ENCODE measurements around the gene ACBD6.

The ACBD6 gene

DNA sequence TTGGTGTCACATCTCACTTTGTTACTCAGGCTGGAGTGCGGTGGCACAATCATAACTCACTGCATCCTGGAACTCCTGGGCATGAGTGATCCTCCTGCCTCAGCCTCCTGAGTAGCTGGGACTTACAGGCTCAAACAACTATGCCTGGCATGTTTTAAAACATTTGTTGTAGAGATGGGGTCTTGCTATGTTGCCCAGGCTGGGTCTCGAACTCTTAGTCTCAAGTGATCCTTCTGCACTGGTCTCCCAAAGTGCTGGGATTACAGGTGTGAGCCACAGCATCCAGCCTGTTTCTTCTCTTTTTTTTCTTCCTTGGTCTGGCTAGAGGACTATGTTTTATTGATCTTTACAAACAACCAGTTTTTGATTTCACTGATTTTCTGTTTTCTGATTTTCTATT, 207.7 kb downstream of the ACBD6 start:
- no peak for DNase-seq (ENCODE audit: low spot score)

DNA sequence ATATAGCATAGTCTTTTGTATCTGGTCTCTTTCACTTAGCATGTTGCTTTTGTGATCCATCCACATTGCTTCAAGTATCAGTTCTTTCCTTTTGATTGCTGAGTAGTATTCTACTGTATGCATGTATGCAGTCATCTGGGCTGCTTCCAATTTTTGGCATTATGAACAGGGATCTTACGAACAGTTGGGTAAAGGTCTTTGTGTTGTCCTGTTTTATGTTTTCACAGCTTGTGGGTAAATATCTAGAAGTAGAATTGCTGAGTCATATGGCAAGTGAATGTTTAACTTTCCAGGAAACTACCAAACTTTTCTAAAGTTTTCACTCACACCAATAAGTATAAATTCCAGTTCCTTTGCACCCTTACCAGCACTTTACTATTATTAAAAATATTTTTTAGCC, 211.4 kb downstream of the ACBD6 start:
- DNase-seq (ENCODE audit: low spot score) = no peak

DNA sequence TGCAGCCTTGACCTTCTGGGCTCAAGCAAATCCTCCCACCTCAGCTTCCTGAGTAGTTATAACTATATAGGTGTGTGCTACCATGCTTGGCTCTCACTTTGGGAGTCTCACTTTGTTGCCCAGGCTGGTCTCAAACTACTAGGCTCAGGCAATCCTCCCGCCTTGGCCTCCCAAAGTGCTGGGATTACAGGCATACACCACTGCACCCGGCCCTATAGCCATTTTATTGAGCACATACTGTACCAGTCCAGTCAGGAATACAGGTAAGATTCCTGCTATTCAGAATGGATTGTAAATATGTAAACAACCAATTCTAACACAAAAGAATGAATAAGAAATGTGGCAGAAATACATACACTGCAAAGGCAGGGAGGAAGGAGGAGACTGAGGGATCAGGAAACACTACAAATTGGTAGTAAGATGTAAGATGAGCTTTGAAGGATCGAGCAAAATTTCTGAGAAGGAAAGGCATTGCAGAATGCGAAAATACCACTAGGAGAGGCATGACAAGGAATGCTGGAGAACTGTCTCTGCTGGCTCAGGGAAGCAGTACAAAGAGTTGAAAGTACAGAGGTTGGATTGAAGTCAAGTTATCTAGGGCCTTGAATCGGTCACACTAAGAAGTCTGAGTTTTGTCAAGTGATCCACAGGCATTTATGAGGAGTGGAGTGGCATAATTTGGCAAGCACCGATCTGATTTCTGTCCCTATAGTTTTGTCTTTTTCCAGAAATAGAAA, 211.9 kb downstream of the ACBD6 start:
- DNase-seq (ENCODE audit: low spot score) = no peak

DNA sequence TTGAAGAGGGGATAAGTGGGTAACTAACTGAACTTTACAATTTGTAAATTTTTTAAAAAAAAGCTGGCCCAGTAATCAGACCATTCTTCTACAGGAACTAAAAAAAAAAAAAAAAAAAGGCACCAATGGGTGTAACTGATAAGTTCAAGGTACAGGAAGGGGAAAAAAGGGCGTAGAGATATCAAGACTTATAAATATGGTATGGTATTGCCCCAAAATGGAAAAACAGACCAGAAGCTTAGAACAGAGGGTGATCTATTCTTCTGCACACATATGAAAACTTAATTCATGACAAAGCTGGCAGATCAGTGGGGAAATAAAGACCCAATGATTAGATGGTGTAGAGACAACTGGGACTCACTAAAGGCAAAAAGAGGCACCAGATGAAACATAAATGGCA, 213.4 kb downstream of the ACBD6 start:
- no peak for DNase-seq (ENCODE audit: low spot score)

DNA sequence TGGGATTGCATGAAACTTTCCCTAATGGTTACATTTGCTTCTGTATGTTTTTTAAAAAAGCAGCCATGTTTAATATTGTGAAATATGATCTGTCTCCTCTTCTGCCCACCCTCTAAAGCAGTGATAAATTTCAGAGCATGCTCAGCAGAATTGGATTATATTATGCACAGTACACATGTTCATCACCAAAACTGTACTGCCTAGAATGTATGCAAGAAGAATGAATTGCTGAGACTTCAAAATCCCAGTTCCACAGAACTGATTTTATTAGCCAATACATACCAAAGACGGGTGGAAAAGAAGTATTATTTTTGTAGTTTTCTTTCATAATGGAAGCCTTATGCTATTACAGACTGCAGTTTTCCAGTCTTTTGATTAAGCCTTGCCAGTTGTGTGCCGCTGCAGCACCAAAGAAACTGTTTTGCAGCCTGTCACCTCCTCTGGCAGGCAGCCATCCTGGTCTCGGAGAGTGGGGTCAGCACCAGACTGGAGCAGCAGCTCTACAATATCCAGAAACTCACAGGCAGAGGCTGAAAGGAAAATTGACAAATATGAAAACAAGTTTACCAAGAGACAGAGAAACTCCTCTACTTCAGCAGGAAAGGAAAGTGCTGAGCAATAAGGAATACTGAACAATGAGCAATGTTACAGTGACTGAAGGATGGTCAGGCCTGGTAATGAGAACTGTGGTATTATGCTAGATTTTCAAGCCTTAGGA, 214.2 kb downstream of the ACBD6 start:
- peak; percentile 16 for DNase-seq (ENCODE audit: low spot score)

DNA sequence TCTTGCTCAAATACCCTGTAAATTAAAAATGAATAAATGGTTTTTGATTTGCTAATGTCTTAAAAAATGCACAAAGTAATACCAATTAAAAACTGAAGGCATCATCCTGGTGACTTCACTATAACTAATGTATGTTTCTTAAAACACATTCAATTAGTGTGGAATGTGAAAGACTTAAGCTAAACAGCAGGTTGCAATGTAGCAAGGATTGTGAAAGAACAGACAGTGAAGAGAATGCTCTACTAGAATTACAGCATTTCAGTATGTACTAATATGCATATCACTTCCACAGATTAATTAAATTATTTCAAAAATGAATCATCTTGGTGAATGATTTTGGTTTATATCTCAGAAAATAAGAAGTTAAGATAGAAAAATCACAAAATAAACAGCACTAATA, 216.0 kb downstream of the ACBD6 start:
- no peak for DNase-seq (ENCODE audit: low spot score)

DNA sequence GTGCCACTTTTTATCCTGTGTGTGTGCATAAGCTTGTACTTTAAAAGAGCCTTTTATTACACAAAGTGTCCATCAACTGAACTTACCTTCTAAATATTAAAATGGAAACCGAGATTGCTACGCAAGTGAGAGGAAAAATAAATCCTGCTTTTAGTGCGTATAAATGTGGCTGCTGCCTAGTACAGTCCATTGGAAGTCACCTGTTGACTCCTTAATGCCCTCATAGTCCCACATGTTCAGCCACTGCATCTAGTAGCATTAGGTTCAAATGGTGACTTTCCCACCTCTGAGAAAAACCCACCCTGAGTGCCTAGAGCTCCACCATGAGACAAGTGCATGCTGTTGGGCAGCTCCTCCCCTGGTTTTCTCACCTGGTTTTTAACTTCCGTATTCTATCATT, 219.3 kb downstream of the ACBD6 start:
- no peak for DNase-seq (ENCODE audit: low spot score)

DNA sequence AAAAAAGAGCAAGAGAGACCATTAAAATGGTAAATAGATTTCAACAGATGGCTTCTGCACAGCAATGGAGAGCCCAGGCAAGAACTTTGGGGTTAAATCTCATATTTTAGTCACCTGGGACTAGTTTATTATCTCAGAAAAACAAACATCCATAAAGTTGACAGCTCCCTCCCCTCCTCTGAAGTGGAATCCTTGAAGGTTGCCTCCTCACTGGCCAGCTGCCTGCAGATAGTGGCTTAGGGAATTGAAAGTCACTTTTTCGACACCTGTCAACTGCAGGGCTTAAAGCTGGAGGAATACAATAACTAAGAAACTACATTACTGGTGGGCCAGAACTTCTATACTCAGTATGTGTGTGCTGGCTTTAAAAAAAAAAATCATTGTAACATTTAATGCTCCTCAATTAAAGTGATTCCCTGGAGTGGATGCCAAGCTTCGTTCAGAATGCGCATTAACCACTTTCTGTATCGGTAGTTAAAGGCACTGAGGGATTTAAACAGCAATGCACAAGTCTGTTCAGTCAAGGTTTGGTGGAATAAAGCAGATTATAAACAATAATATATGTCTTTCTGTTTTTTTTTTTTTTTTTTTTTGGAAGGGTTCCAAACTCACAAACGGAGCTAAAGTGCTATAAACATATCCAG, 219.9 kb downstream of the ACBD6 start:
- DNase-seq (ENCODE audit: low spot score) = no peak

DNA sequence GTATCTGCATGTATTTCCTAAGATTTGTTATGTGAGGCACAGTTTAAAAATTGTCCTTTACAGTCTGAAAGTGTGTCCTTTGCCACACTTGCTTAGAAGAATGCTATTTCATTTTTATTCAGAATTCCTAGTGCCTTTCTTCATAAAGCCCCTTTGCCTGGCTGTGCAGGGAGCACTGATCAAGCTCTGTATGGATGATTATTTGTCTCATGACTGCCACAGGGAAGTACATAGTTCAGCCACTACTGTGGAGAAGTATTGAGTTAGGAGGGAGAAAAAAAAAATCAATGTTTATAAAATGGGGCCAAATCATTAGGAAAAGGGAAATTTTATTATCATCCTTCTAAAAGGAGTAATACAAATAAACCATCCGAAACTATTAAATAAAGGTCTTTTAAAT, 220.9 kb downstream of the ACBD6 start:
- no peak for DNase-seq (ENCODE audit: low spot score)

DNA sequence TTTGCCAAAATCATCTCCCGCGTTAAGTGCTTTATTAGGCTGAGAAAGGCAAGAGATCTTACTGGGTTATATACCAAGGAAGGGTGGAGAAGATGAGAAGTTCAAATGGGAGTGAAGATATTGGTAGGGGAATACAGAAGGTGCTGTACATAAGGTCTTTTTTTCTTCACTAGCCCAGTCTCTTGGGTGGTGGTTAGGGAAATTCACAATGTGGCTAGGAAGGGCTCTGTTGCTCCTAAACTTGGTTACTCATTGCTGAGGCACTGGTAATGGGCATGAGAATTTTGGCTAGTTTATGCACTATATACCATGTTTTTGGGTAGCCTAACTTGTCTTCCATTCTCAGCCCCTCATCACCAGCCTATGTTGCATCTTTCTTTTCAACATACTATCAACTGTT, 221.8 kb downstream of the ACBD6 start:
- no peak for DNase-seq (ENCODE audit: low spot score)

DNA sequence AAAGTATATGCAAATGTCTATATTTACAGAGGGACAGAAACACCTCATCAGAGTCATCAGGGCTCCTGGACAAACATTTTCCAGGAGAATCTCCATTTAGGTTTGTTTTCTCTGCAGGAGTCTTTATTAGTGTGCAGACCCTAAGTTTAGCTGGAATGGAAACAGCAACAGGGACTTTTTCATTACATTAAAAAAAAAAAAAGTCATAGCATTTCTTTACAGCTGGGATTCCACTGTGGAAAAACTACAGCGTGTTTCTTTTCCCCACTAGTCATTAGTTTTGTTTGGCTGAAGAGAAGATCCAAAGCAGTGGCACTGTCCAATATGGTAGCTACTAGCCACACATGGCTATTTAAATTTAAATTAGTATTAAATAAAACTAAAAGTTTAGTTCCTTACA, 222.7 kb downstream of the ACBD6 start:
- DNase-seq (ENCODE audit: low spot score) = no peak

DNA sequence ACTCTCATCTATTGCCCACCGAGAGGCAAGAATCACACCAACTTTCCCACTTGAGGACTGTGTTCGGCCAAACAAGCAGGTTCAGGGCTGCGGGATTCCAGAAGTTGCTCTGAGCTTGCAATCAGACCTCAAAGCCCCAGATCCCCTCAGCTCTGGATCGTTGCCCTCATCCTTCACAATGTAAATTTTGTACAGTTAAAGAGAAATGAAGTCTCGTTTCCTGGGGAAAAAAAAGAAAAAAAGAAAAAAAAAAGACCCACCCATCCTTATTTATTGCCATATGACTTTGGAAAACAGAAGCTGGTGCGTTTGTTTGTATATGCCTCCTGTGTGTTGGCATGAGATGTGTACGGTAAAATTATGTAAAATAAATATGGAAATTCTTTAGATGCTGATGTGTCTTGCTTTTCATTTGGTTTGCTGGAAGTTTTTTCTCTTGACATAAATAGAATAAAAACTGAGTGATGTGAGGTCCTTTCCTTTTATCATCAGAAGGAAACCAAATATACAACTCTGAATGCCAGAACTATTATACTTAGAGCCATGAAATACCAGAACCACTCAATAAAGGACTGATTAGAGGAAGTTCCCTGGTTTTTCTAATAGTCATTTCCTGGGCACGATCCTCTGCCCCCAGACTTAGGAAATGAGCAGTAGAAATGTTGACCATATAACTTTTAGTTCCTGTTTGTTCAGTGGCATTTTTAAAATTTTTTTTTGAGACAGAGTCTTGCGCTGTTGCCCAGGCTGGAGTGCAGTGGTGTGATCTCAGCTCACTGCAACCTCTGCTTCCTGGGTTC, 223.6 kb downstream of the ACBD6 start:
- DNase-seq (ENCODE audit: low spot score) = peak; percentile 31

DNA sequence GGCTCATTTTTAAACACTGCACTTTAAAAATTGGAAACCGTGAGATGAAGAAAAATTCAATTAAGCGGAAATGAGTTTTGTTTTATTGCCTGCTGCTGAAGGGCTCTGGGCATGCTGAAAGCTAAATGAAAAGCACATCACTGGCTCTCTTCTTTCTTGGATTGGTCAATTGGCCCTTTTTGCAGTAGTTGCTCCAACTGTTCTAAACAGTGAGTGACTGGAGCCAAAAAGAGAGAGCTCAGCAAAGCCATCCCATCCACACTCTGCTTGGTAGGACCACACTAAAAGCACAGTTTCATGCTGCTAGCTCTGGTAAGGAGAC, 224.2 kb downstream of the ACBD6 start:
- DNase-seq (ENCODE audit: low spot score) = peak; percentile 3

DNA sequence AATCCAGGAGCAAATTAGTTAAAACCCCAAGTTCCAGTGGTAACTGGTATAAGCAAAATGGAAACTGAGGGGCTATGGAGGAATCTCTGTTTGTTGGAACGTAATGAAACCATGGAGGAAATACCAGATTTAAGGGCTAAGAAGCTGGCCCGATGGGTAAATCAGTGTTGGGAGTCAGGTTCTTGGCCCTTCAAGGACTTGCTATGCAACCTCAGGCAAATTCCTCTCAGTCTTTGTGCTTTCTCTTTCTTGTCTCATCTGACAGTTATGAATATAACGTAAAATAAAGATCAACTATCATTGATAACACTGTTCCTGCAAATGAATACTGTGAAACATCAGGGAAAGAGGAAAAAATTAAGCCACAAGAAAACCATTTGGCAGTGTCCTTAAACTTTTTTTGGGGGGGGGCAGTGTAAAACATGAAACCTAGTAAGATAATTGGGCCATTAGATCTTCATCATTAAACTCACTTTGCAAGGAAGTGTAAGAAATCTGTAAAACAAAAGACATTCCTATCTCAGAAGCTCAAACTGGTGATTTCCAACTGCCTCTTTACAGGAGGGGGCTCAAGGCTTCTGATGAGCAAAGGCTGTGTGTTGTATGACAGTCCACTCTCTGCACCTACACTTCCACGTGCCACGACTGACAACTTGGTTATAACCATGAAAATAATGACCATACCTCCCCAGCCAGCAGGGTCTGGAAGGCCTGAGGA, 224.7 kb downstream of the ACBD6 start:
- no peak for DNase-seq (ENCODE audit: low spot score)

DNA sequence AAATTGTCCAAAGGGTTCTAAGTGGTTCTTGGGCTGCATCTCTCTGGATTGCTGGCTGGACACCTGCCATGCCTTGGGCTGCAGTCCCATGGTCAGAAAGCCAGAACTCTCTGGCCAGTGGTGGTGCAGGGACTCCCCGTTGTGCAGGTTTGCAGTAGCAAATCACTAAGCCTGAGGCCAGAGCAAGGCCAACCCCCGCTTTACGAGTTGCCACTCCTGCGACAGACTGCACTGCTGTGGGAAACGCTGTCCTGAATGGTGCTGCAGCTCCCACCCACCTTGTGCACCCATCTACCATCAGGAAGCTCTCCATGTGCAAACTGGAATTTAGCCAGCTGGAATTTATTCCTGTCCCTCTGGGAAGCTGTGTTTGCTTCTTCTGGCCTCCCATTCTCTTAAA, 226.7 kb downstream of the ACBD6 start:
- no peak for DNase-seq (ENCODE audit: low spot score)

DNA sequence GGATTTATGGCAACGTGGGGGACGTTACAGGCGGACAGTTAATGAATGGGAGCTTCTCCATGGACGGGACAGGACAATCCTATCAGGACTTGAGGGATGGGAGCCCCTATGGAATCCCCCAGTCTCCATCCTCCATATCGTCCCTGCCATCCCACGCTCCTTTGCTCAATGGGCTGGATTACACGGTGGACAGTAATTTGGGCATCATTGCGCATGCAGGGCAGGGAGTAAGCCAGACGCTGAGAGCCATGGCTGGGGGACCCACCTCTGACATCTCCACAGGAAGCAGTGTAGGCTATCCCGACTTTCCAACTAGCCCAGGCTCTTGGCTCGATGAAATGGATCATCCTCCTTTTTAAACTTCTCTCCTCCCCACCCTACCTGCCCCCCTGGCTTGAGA, 228.2 kb downstream of the ACBD6 start:
- DNase-seq (ENCODE audit: low spot score) = no peak

DNA sequence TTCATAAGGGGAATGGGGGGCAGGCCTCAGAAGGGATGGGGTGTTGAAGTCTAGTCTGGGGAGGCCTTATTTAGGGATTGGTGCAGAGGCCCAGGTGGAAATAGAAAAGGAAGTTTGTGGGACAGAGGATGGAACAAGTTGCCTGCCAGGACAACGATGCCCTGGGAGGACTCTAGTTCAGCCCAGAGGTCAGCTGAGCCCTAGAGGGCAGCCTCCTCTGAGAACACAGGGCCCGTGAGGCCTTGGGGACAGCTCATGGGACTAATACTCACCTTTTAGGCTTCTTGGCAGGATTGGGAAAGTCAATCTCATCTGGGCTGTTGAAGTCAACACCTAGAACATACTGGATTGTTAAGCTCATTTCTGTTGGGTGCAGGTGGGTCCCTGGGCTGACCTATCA, 229.3 kb downstream of the ACBD6 start:
- DNase-seq (ENCODE audit: low spot score) = no peak

DNA sequence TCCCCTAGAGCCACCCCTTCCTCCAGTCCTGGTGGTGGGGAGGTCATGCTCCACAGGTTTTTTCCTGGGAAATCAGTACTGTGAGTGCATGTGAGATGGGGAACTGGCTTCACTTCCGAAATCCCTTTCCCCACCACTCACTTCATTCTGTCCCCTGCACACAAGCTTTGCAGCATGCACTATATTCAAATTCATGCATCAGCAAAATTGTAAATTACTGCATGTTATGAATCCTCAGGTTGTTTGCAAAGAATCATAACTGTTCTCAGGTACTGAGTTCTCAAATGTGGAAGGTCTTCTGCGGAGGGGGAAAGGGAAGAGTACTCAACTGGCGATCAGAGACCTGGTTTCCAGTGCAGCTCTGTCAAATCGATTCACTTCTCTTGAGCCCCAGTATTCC, 230.0 kb downstream of the ACBD6 start:
- no peak for DNase-seq (ENCODE audit: low spot score)

DNA sequence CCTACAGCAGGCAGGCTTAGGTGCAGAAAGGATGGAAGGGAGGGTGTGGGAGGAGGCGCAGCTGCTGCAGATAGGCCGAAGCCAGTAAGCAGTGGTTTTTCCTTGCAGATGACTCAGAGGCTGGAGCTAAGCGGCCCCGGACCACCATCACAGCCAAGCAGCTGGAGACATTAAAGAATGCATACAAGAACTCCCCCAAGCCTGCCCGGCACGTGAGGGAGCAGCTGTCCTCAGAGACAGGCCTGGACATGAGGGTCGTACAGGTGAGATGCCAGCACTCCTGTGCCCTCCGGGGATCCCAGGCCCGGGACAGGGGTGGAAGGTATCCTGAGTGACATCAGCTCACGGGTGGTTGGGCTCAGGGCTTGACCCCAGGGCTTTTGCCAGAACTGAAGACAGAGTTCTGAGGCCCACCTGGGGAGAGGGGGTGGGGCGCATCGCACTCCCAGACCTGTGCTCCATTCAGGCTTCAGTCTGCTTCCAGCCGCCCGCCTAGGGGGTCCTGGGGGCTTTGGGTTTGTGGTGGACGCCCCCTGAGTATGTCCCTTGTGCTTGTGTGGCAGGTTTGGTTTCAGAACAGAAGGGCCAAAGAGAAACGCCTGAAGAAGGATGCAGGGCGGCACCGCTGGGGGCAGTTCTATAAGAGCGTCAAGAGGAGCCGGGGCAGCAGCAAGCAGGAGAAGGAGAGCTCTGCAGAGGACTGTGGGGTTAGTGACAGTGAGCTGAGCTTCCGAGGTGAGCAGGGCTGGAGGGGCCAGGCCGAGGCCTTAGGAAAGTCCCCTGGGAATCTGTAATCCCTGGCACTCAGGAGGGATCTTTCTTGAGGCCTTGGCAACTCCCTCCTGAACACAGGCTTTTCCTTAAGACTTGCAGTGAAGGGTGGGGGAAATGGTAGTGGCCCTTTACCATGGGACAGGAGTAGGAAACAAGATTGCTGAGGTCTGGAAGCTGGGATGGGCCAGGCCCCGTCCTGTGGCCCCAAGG, 230.8 kb downstream of the ACBD6 start:
- no peak for DNase-seq (ENCODE audit: low spot score)

DNA sequence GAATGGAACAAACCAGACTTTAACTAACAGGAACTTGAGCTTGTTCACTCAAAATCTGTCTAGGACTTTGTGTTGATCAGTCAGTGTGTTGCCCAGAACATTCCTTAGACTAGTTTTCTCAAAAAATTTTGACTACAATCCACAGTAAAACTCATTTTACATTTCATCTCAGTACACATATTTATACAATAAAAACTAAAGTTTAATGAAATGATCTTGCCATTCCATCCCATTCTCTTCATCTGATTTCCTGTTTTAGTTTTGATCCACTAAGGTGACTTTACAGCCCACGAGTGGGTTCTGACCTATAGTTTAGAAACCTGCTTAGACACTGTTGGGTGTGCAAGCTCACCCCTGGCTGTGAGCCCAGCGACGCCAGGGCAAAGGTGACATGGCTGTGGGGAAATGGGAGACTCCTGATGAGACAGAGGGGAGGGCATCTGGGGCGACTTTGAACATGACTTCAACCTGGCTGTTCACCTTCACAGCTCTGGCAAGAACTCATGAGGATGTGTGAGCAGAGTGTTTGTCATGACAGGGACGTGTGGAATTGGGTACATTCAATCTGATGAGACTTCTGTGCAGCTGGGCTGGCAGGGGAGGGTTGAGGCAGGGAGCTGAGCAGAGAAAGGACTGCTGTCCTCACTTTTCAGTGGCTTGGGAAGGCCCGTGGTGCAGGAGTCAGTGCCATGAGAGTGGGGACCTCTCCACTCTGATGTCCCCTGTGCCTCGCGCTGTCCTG, 231.7 kb downstream of the ACBD6 start:
- DNase-seq (ENCODE audit: low spot score) = no peak

Data from pons (tissue), 1 donor.